HG03135 (cell line): ENCODE measurements around the gene SLC5A11.
"Not testable (repeated sequence)": the region's sequence is repeated elsewhere in the genome, so short reads cannot be mapped to it uniquely, and the experiment has no call there.

Experiments
- ATAC-seq: cut with Tn5 transposase; IDR thresholded peaks from one replicate; pipeline ENCODE4 v1.9.1; 2021; ENCODE audit warnings: mild to moderate bottlenecking, moderate library complexity; ENCODE audit not compliant: unreplicated experiment

SLC5A11 gene

GRCh38 chr16:24856871-24857270 is 11.1 kb downstream of the SLC5A11 start:
- not testable (repeated sequence) for ATAC-seq

- ATAC-seq, result no peak
Observed at GRCh38 chr16:24858219-24859041, 12.7 kb downstream of the SLC5A11 start.

- ATAC-seq, result no peak
Observed at GRCh38 chr16:24861461-24861860, 15.7 kb downstream of the SLC5A11 start.

- no peak for ATAC-seq
Observed at GRCh38 chr16:24863582-24864437, 18.0 kb downstream of the SLC5A11 start.

GRCh38 chr16:24869033-24869432 is 23.3 kb downstream of the SLC5A11 start:
- no peak for ATAC-seq

GRCh38 chr16:24871891-24872290 is 26.1 kb downstream of the SLC5A11 start:
- no peak for ATAC-seq

- no peak for ATAC-seq
Observed at GRCh38 chr16:24873028-24873427, 27.3 kb downstream of the SLC5A11 start.

GRCh38 chr16:24875466-24875865 is 29.7 kb downstream of the SLC5A11 start:
- no peak for ATAC-seq

- ATAC-seq, result no peak
Observed at GRCh38 chr16:24876231-24876630, 30.5 kb downstream of the SLC5A11 start.

- ATAC-seq, result no peak
Observed at GRCh38 chr16:24879684-24880083, 33.9 kb downstream of the SLC5A11 start.

GRCh38 chr16:24883714-24884151 is 38.0 kb downstream of the SLC5A11 start:
- ATAC-seq, result no peak

- no peak for ATAC-seq
Observed at GRCh38 chr16:24887472-24887871, 41.7 kb downstream of the SLC5A11 start.

- no peak for ATAC-seq
Observed at GRCh38 chr16:24890746-24891145, 45.0 kb downstream of the SLC5A11 start.

GRCh38 chr16:24896439-24896838 is 50.7 kb downstream of the SLC5A11 start:
- ATAC-seq, result no peak

GRCh38 chr16:24897522-24897921 is 51.8 kb downstream of the SLC5A11 start:
- ATAC-seq, result not testable (repeated sequence)

- ATAC-seq, result no peak
Observed at GRCh38 chr16:24900230-24900629, 54.5 kb downstream of the SLC5A11 start.

- ATAC-seq, result no peak
Observed at GRCh38 chr16:24906199-24906808, 60.5 kb downstream of the SLC5A11 start.

GRCh38 chr16:24906901-24907300 is 61.1 kb downstream of the SLC5A11 start:
- ATAC-seq, result no peak

GRCh38 chr16:24908716-24909115 is 63.0 kb downstream of the SLC5A11 start:
- no peak for ATAC-seq

GRCh38 chr16:24909856-24910255 is 64.1 kb downstream of the SLC5A11 start:
- no peak for ATAC-seq

GRCh38 chr16:24915019-24915418 is 69.3 kb downstream of the SLC5A11 start:
- no peak for ATAC-seq
